ENCODE data around the gene IL17RC. TPM values are rescaled to one million over a fixed set of nuclear protein-coding genes. Genes with fewer than 3 reads are reported as not detected.
"Not testable (repeated sequence)": the region's sequence is repeated elsewhere in the genome, so short reads cannot be mapped to it uniquely, and the experiment has no call there.

The IL17RC gene
- total RNA-seq, 2 experiments from 2014 or later, result 0.22 to 0.32 TPM

DNA sequence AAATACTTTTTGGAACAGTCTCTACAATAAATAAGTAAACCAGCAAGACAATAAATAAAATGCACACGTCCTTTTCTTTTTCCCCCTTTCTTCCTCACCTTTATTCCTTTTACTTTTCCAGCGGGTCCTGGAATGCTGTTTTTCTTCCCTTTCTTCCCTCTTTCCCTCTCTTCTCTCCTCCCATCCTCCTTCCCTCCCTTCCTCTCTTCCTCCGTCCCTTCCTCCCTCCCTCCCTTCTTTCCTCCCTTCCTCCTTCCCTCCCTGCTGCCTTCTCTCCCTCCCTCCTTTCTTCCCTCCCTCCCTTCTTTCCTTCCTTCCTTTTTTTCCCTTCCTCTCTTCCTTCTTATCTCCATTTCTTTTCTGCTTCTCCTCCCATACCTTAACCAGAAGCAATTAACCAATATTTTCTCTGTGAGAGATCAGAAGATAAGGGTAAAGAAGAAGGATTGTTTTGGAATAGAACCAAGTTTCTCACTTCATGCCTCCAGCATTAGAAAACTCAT, 17.6 kb upstream of the IL17RC start:
- TF ChIP-seq, protein P1, sequence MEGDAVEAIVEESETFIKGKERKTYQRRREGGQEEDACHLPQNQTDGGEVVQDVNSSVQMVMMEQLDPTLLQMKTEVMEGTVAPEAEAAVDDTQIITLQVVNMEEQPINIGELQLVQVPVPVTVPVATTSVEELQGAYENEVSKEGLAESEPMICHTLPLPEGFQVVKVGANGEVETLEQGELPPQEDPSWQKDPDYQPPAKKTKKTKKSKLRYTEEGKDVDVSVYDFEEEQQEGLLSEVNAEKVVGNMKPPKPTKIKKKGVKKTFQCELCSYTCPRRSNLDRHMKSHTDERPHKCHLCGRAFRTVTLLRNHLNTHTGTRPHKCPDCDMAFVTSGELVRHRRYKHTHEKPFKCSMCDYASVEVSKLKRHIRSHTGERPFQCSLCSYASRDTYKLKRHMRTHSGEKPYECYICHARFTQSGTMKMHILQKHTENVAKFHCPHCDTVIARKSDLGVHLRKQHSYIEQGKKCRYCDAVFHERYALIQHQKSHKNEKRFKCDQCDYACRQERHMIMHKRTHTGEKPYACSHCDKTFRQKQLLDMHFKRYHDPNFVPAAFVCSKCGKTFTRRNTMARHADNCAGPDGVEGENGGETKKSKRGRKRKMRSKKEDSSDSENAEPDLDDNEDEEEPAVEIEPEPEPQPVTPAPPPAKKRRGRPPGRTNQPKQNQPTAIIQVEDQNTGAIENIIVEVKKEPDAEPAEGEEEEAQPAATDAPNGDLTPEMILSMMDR (IDR thresholded peaks at IDR 0.05), result no peak
- CTCF ChIA-PET, result no interaction called here
- ATAC-seq, result no peak
- peaks cover 50% of the 10 kb centered on the region for H3K4me1 Mint-ChIP-seq (ENCODE audit: low read depth)
- intact Hi-C loops (cut with micrococcal nuclease), result no loop called here
- peaks cover 9% of the 10 kb centered on the region for H3K36me3 Mint-ChIP-seq (ENCODE audit: low read depth)
- H3K27me3 Mint-ChIP-seq, result no peaks in the 10 kb centered on the region
- POLR2A ChIA-PET, result no interaction called here
- H3K4me3 Mint-ChIP-seq, result no peak overlapping the region
- H3K27ac Mint-ChIP-seq, result no peak overlapping the region
- peaks cover 3% of the 10 kb centered on the region for H3K9me3 Mint-ChIP-seq
- no peak for DNase-seq

- H3K27me3 Mint-ChIP-seq; H3K4me3 Mint-ChIP-seq; H3K27ac Mint-ChIP-seq; H3K36me3 Mint-ChIP-seq (ENCODE audit: low read depth); H3K9me3 Mint-ChIP-seq; intact Hi-C loops (cut with micrococcal nuclease); DNase-seq; ATAC-seq: not testable (repeated sequence)
- ChIA-PET CTCF (interaction anchor here (1.5 kb wide), 1 partner anchor 30 kb away, joined by 4 read pairs; no protein-coding TSS in a partner anchor), POLR2A (interaction anchor here (2.3 kb wide), 1 partner anchor 10 kb away, joined by 10 read pairs; the partner anchor contains the start of gene JAGN1)
- peaks cover 41% of the 10 kb centered on the region for H3K4me1 Mint-ChIP-seq (ENCODE audit: low read depth)
Measured at GRCh38 chr3:9900965-9901415, 15.9 kb upstream of the IL17RC start.

- ChIA-PET CTCF (interaction anchor here (1.4 to 2.1 kb wide), 5 partner anchors 8 to 44 kb away, joined by 4 to 8 read pairs (median 4); partner anchors contain the start of gene CRELD1), POLR2A (interaction anchor here (0.7 to 2.3 kb wide), 5 partner anchors 8 to 50 kb away, joined by 3 to 14 read pairs (median 4); partner anchors contain the start of genes JAGN1 and PRRT3)
- Mint-ChIP-seq H3K36me3 (ENCODE audit: low read depth) (no peaks in the 10 kb centered on the region), H3K4me1 (ENCODE audit: low read depth) (peaks cover 40% of the 10 kb centered on the region), H3K27me3 (no peaks in the 10 kb centered on the region), H3K4me3 (no peak overlapping the region), H3K9me3 (no peaks in the 10 kb centered on the region), H3K27ac (peak overlapping the region; percentile 73)
- TF ChIP-seq, protein P1 (IDR thresholded peaks at IDR 0.05), result no peak
- DNase-seq (peak; percentile 39), ATAC-seq (peak; percentile 55)
- intact Hi-C loops (cut with micrococcal nuclease), result no loop called here
Measured at GRCh38 chr3:9901967-9902366, 14.9 kb upstream of the IL17RC start.

DNA sequence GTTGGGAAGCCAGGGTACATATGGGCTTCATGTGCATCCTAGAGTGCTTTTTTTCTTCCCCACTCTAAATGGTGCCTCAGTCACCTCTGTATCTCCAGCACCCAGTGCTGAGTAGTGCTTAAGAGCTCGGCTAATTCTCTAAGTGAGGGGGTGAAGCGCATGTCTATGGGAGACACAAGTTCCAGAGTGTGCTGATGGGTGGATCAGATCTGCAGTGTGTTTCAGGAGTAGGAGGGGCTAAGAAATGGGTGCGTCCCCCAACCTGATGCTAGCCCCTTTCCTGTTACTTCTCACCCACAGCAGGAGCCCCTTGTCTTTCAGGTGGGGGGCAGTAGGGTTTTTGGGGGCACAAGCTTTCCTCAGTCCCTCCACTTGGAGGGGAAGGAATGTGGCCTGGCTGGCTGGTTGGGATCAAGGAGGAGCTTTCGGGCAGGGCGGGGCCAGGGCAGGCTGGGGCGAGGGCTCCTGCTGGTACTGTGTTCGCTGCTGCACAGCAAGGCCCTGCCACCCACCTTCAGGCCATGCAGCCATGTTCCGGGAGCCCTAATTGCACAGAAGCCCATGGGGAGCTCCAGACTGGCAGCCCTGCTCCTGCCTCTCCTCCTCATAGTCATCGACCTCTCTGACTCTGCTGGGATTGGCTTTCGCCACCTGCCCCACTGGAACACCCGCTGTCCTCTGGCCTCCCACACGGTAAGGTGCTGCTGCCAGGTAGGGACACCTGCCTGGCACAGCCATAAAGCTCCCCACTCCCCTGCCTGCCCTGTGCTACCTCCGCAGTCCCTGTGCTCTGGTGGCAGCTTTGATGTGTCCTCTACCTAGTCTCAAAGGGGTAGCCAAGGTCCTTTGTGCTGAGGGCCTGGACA, 14.3 kb upstream of the IL17RC start, which contains the start of gene IL17RE:
Gene IL17RE, plus strand, starts transcription at position 477 of the 866 bp plus-strand sequence. Its CDS starts 85 bp downstream, at position 562.
- no peaks in the 10 kb centered on the region for H3K36me3 Mint-ChIP-seq (ENCODE audit: low read depth)
- TF ChIP-seq, protein P1 (IDR thresholded peaks at IDR 0.05), result no peak
- peak; percentile 82 for ATAC-seq
- H3K4me3 Mint-ChIP-seq, result peak within 1 kb of the TSS; percentile 46
- no peaks in the 10 kb centered on the region for H3K27me3 Mint-ChIP-seq
- CTCF ChIA-PET, result interaction anchor here (0.8 to 2.1 kb wide), 6 partner anchors 9 to 44 kb away, joined by 3 to 8 read pairs (median 4); partner anchors contain the start of gene CRELD1
- peak within 1 kb of the TSS; percentile 73 for H3K27ac Mint-ChIP-seq
- POLR2A ChIA-PET, result interaction anchor here (0.7 to 2.3 kb wide), 5 partner anchors 9 to 49 kb away, joined by 3 to 14 read pairs (median 4); partner anchors contain the start of genes JAGN1 and PRRT3
- no peaks in the 10 kb centered on the region for H3K9me3 Mint-ChIP-seq
- peaks cover 40% of the 10 kb centered on the region for H3K4me1 Mint-ChIP-seq (ENCODE audit: low read depth)
- peak; percentile 43 for DNase-seq
- intact Hi-C loops (cut with micrococcal nuclease), result no loop called here

GRCh38 chr3:9903238-9903624, 13.7 kb upstream of the IL17RC start:
- TF ChIP-seq, protein P1 (IDR thresholded peaks at IDR 0.05), result no peak
- Mint-ChIP-seq H3K4me1 (ENCODE audit: low read depth) (peaks cover 37% of the 10 kb centered on the region), H3K9me3 (no peaks in the 10 kb centered on the region), H3K36me3 (ENCODE audit: low read depth) (no peaks in the 10 kb centered on the region), H3K27ac (peak overlapping the region; percentile 73), H3K4me3 (peak overlapping the region; percentile 46), H3K27me3 (no peaks in the 10 kb centered on the region)
- ChIA-PET CTCF (interaction anchor here (0.8 to 2.1 kb wide), 5 partner anchors 10 to 43 kb away, joined by 3 to 8 read pairs (median 4); partner anchors contain the start of gene CRELD1), POLR2A (interaction anchor here (1.8 to 2.3 kb wide), 2 partner anchors 10 to 12 kb away, joined by 10 to 14 read pairs; partner anchors contain the start of gene JAGN1)
- DNase-seq (peak; percentile 38), ATAC-seq (peak; percentile 13)
- intact Hi-C loops (cut with micrococcal nuclease), result no loop called here
